HL-60 (cell line): ENCODE results near the gene GRIK1.

Source experiments
- DNase-seq, 2 experiments: peaks; one replicate each; pipeline ENCODE4 v3.0.0-alpha.2; 2010 to 2020; ENCODE audit warnings: low read depth in 1 of 2, low spot score in 1 of 2
- H3K27ac ChIP-seq: fragments of 250-450 bp; sonication (Bioruptor Pico); replicated peaks from 2 replicates; pipeline ENCODE4 v1.5.1; 2020; ENCODE audit warnings: mild to moderate bottlenecking, moderate library complexity
- H3K27me3 ChIP-seq: fragments of 250-450 bp; sonication (Bioruptor Pico); 2 replicates; pipeline ENCODE4 v1.5.1; 2021; ENCODE audit warnings: mild to moderate bottlenecking, moderate library complexity; ENCODE audit not compliant: insufficient read depth, poor library complexity, severe bottlenecking
- H3K4me3 ChIP-seq: replicated peaks from 2 replicates; pipeline ENCODE4 v1.5.1; 2011; ENCODE audit warnings: mild to moderate bottlenecking, control low read depth, low read length; ENCODE audit not compliant: insufficient read depth
- GABPA ChIP-seq: IDR thresholded peaks from 2 replicates; pipeline ENCODE4 v1.6.1; 2012; ENCODE audit warnings: low read depth
- POLR2AphosphoS5 ChIP-seq: IDR thresholded peaks from 2 replicates; pipeline ENCODE4 v1.6.1; 2012; ENCODE audit warnings: low read depth
- SPI1 ChIP-seq: IDR thresholded peaks from 2 replicates; pipeline ENCODE4 v1.6.1; 2012; ENCODE audit warnings: low read depth, mild to moderate bottlenecking, borderline replicate concordance
- TF ChIP-seq, protein P1 (sequence below): IDR thresholded peaks from one replicate; pipeline ENCODE4 v1.5.1; 2011; ENCODE audit warnings: low read length, control low read depth, inconsistent platforms; ENCODE audit not compliant: insufficient read depth
- TF ChIP-seq, protein P2 (sequence below): IDR thresholded peaks from 2 replicates; pipeline ENCODE4 v1.6.1; 2012; ENCODE audit warnings: low read depth; ENCODE audit not compliant: insufficient replicate concordance

Gene GRIK1

DNA sequence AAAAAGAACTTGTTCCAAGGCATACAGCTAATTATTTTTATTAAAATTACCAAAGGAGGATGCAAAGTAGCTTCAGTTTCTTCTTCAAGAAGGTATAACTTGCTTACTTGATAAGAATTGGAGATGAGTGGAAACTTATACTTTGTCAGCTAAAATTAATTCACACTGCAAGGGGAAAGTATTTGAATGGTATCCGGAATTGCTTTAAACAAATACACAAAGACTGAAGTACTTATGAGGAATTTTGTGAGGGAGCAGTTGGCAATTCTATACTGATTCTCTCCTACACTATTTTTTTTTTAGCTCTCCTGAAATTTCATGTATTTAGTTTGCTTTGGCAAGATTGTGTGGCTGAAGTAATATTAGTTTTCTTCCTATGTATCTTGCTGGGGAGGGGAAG lies 39.2 kb upstream of the GRIK1 start:
- no peak overlapping the region for H3K27ac ChIP-seq
- no peak for DNase-seq
- TF ChIP-seq POLR2AphosphoS5 (no peak), SPI1 (no peak), GABPA (no peak)
- TF ChIP-seq, protein P1, sequence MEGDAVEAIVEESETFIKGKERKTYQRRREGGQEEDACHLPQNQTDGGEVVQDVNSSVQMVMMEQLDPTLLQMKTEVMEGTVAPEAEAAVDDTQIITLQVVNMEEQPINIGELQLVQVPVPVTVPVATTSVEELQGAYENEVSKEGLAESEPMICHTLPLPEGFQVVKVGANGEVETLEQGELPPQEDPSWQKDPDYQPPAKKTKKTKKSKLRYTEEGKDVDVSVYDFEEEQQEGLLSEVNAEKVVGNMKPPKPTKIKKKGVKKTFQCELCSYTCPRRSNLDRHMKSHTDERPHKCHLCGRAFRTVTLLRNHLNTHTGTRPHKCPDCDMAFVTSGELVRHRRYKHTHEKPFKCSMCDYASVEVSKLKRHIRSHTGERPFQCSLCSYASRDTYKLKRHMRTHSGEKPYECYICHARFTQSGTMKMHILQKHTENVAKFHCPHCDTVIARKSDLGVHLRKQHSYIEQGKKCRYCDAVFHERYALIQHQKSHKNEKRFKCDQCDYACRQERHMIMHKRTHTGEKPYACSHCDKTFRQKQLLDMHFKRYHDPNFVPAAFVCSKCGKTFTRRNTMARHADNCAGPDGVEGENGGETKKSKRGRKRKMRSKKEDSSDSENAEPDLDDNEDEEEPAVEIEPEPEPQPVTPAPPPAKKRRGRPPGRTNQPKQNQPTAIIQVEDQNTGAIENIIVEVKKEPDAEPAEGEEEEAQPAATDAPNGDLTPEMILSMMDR = no peak
- TF ChIP-seq, protein P2, sequence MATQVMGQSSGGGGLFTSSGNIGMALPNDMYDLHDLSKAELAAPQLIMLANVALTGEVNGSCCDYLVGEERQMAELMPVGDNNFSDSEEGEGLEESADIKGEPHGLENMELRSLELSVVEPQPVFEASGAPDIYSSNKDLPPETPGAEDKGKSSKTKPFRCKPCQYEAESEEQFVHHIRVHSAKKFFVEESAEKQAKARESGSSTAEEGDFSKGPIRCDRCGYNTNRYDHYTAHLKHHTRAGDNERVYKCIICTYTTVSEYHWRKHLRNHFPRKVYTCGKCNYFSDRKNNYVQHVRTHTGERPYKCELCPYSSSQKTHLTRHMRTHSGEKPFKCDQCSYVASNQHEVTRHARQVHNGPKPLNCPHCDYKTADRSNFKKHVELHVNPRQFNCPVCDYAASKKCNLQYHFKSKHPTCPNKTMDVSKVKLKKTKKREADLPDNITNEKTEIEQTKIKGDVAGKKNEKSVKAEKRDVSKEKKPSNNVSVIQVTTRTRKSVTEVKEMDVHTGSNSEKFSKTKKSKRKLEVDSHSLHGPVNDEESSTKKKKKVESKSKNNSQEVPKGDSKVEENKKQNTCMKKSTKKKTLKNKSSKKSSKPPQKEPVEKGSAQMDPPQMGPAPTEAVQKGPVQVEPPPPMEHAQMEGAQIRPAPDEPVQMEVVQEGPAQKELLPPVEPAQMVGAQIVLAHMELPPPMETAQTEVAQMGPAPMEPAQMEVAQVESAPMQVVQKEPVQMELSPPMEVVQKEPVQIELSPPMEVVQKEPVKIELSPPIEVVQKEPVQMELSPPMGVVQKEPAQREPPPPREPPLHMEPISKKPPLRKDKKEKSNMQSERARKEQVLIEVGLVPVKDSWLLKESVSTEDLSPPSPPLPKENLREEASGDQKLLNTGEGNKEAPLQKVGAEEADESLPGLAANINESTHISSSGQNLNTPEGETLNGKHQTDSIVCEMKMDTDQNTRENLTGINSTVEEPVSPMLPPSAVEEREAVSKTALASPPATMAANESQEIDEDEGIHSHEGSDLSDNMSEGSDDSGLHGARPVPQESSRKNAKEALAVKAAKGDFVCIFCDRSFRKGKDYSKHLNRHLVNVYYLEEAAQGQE = no peak
- no peaks in the 10 kb centered on the region for H3K27me3 ChIP-seq
- H3K4me3 ChIP-seq = no peak overlapping the region

DNA sequence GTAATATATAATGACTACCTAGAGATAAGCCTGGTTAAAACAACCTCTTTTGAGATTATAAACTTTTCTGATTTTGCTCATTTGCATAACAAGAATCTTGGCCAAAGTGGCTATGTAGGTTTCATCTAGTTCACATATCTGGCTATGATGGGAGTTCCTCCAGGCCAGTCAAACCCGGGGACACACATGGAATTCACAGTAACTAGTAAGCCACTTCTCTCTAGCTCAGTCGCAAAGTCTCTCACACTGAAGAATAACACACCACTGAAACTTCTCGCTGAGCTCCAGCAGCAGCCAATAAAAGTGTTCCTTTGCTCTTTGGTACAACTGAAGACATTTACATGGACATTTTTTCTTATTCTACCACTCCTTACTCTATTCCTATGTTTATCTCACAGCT lies 36.0 kb upstream of the GRIK1 start:
- TF ChIP-seq SPI1 (no peak), POLR2AphosphoS5 (no peak), GABPA (no peak)
- TF ChIP-seq, protein P2 = no peak
- TF ChIP-seq, protein P1 = no peak
- Histone ChIP-seq H3K27ac (no peak overlapping the region), H3K4me3 (no peak overlapping the region), H3K27me3 (no peaks in the 10 kb centered on the region)
- DNase-seq = no peak

DNA sequence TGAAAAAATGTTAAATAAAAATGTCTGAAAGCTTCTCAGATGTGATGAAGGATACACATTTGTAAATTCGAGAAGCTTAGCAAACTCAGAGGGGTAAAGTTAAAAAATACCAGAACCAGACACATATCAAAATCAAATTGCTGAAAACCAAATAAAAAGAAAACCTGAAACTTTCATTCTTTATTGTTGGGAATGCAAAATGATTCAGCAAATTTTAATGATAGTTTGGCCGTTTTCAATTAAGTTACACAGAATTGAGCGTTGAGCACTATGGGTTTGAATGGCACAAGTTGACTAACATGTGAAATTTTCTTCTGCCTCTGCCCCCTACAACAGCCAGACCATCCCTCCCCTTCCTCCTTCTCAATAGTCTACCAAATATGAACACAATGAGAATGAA lies 33.5 kb upstream of the GRIK1 start:
- no peak for DNase-seq
- Histone ChIP-seq H3K27me3 (no peaks in the 10 kb centered on the region), H3K27ac (no peak overlapping the region), H3K4me3 (no peak overlapping the region)
- TF ChIP-seq, protein P2 = no peak
- TF ChIP-seq POLR2AphosphoS5 = no peak
- TF ChIP-seq, protein P1 = no peak
- no peak for TF ChIP-seq GABPA
- no peak for TF ChIP-seq SPI1
